ENCODE data around the gene IBA57. TPM values are rescaled to one million over a fixed set of nuclear protein-coding genes. Genes with fewer than 3 reads are reported as not detected.

The IBA57 gene
- polyA plus RNA-seq, 1 donor (not counting 4 experiments of a cell fraction or from before 2014, with no cell fraction given) = 1.5 TPM

DNA sequence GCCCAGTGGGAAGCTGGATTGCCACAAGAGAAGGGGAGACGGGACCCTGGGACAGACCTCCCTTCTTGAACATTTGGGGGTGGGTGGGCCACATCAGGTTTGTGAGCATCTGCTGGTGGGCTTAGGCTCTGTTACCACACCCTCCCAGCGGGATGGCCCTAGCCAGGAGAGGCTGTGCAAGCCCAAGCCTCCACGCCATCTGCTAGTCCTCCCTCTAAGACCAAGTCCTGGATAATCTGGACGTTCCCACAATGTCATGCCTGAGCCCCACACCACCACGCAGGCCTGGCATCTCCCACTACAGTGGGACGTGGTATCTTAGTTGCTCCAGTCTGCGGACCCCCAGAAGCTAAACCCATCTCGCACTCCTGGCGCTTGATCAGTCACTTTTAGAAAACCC lies 3.7 kb upstream of the IBA57 start:
- peaks cover 7% of the 10 kb centered on the region for H3K79me2 ChIP-seq (ENCODE audit: control insufficient read depth, insufficient read depth, low read length)
- TF ChIP-seq, protein P1, sequence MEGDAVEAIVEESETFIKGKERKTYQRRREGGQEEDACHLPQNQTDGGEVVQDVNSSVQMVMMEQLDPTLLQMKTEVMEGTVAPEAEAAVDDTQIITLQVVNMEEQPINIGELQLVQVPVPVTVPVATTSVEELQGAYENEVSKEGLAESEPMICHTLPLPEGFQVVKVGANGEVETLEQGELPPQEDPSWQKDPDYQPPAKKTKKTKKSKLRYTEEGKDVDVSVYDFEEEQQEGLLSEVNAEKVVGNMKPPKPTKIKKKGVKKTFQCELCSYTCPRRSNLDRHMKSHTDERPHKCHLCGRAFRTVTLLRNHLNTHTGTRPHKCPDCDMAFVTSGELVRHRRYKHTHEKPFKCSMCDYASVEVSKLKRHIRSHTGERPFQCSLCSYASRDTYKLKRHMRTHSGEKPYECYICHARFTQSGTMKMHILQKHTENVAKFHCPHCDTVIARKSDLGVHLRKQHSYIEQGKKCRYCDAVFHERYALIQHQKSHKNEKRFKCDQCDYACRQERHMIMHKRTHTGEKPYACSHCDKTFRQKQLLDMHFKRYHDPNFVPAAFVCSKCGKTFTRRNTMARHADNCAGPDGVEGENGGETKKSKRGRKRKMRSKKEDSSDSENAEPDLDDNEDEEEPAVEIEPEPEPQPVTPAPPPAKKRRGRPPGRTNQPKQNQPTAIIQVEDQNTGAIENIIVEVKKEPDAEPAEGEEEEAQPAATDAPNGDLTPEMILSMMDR (optimal IDR thresholded peaks at IDR 0.05 in 1 of 3, IDR thresholded peaks at IDR 0.05 in 1 of 3, conservative IDR thresholded peaks at IDR 0.05 in 1 of 3; ENCODE audit: extremely low read depth in 1 of 3, insufficient read depth in 2 of 3, low read length in 3 of 3) = no peak
- TF ChIP-seq EZH2 (IDR thresholded peaks at IDR 0.05; ENCODE audit: low read length) = no peak
- H3K9me1 ChIP-seq (ENCODE audit: control insufficient read depth, extremely low read depth, insufficient read depth, low read length) = no peaks in the 10 kb centered on the region
- H3K36me3 ChIP-seq (ENCODE audit: control insufficient read depth in 2 of 2, extremely low read depth in 1 of 2, insufficient read depth in 2 of 2, low read length in 2 of 2) = no peaks in the 10 kb centered on the region
- H3K9ac ChIP-seq (ENCODE audit: control insufficient read depth, extremely low read depth, insufficient read depth, low read length) = peak overlapping the region; percentile 87
- H4K20me1 ChIP-seq (ENCODE audit: control insufficient read depth, extremely low read depth, insufficient read depth, low read length) = no peaks in the 10 kb centered on the region
- FAIRE-seq (peak; percentile 13), DNase-seq (ENCODE audit: low read depth, low spot score) (no peak)
- no peak overlapping the region for H3K4me3 ChIP-seq (ENCODE audit: control insufficient read depth in 2 of 3, extremely low read depth in 1 of 3, insufficient read depth in 2 of 3, low read depth in 1 of 3, low read length in 3 of 3)
- no peaks in the 10 kb centered on the region for H3K27me3 ChIP-seq (ENCODE audit: control insufficient read depth, extremely low read depth, insufficient read depth, low read length)
- peaks cover 48% of the 10 kb centered on the region for H3K4me1 ChIP-seq (ENCODE audit: control insufficient read depth, extremely low read depth, insufficient read depth, low read length)
- dilution Hi-C loops (cut with MboI; ENCODE audit: extremely low pct_ligation_motif_present, low sequenced_read_pairs) = no loop called here
- H3K9me3 ChIP-seq (ENCODE audit: control insufficient read depth, low read depth, low read length) = no peaks in the 10 kb centered on the region
- H3K4me2 ChIP-seq (ENCODE audit: control insufficient read depth, extremely low read depth, insufficient read depth, low read depth, low read length) = peak overlapping the region; percentile 85
- H3K27ac ChIP-seq (ENCODE audit: control insufficient read depth, insufficient read depth, low read length) = peak overlapping the region; percentile 93
- no peak overlapping the region for H2AFZ ChIP-seq (ENCODE audit: control insufficient read depth, low read length)

DNA sequence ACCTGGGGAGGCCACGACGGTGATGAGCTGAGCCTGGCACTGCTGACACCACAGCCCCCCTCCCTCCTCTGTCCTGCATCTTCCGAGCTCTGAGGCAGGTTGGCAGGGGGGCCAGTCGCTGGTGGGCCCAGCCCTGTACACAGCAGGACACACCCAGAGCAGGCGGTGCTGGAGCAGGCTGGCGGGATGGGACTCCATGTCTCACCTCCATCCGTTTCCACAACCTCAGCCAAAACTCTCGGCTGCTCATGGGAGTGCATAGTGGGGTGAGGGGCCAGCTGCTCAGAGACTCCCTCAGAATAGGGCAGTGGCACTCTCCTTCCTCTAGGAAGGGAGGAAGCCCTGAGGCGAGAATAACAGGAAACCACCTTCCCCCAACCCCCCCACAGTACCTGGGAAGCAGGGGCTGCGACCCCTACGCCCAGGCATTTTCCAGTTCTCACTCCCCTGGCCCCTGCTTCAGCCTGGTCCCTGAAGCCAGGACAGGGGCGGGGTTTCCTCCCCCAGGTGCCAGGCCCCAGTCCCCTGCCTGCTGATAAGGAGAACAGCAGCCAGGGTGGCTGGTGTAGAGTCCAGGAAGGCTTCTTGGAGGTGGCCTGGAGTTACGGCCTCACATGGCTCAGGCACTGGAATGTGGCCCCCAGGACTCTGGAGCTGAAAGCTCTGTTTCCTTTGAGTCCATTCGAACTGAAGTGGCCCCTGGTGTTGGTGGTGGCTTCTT lies 3.2 kb upstream of the IBA57 start:
- Histone ChIP-seq H4K20me1 (ENCODE audit: control insufficient read depth, extremely low read depth, insufficient read depth, low read length) (no peaks in the 10 kb centered on the region), H3K79me2 (ENCODE audit: control insufficient read depth, insufficient read depth, low read length) (peaks cover 9% of the 10 kb centered on the region), H3K9ac (ENCODE audit: control insufficient read depth, extremely low read depth, insufficient read depth, low read length) (peak overlapping the region; percentile 87), H2AFZ (ENCODE audit: control insufficient read depth, low read length) (peak overlapping the region; percentile 43), H3K4me3 (ENCODE audit: control insufficient read depth in 2 of 3, extremely low read depth in 1 of 3, insufficient read depth in 2 of 3, low read depth in 1 of 3, low read length in 3 of 3) (peak overlapping the region in 2 of 3 experiments; percentile 25 to 43), H3K36me3 (ENCODE audit: control insufficient read depth in 2 of 2, extremely low read depth in 1 of 2, insufficient read depth in 2 of 2, low read length in 2 of 2) (no peaks in the 10 kb centered on the region), H3K4me2 (ENCODE audit: control insufficient read depth, extremely low read depth, insufficient read depth, low read depth, low read length) (peak overlapping the region; percentile 85), H3K27me3 (ENCODE audit: control insufficient read depth, extremely low read depth, insufficient read depth, low read length) (no peaks in the 10 kb centered on the region), H3K9me3 (ENCODE audit: control insufficient read depth, low read depth, low read length) (no peaks in the 10 kb centered on the region), H3K9me1 (ENCODE audit: control insufficient read depth, extremely low read depth, insufficient read depth, low read length) (no peaks in the 10 kb centered on the region), H3K4me1 (ENCODE audit: control insufficient read depth, extremely low read depth, insufficient read depth, low read length) (peaks cover 50% of the 10 kb centered on the region), H3K27ac (ENCODE audit: control insufficient read depth, insufficient read depth, low read length) (peak overlapping the region; percentile 93)
- DNase-seq (ENCODE audit: low read depth, low spot score) (no peak), FAIRE-seq (no peak)
- TF ChIP-seq EZH2 (IDR thresholded peaks at IDR 0.05; ENCODE audit: low read length) = no peak
- TF ChIP-seq, protein P1 (optimal IDR thresholded peaks at IDR 0.05 in 1 of 3, IDR thresholded peaks at IDR 0.05 in 1 of 3, conservative IDR thresholded peaks at IDR 0.05 in 1 of 3; ENCODE audit: extremely low read depth in 1 of 3, insufficient read depth in 2 of 3, low read length in 3 of 3) = peak in 1 of 3 experiments; percentile 14
- dilution Hi-C loops (cut with MboI; ENCODE audit: extremely low pct_ligation_motif_present, low sequenced_read_pairs) = no loop called here

All from keratinocyte (primary cell).